CD4-positive, alpha-beta T cell treated with Interleukin-15 for 1 hour (primary cell): ENCODE data around the gene APOOL.

Experiments used
- DNase-seq: peaks from one replicate; pipeline ENCODE4 v3.0.0-alpha.2; 2020

The APOOL gene

GRCh38 chrX:85084770-85085393, 81.2 kb downstream of the APOOL start:
- DNase-seq, result no peak

GRCh38 chrX:85089321-85089840, 85.7 kb downstream of the APOOL start:
- no peak for DNase-seq

GRCh38 chrX:85107407-85107806, 103.7 kb downstream of the APOOL start:
- no peak for DNase-seq

- DNase-seq, result no peak
Observed at GRCh38 chrX:85108165-85108564, 104.5 kb downstream of the APOOL start.

DNA sequence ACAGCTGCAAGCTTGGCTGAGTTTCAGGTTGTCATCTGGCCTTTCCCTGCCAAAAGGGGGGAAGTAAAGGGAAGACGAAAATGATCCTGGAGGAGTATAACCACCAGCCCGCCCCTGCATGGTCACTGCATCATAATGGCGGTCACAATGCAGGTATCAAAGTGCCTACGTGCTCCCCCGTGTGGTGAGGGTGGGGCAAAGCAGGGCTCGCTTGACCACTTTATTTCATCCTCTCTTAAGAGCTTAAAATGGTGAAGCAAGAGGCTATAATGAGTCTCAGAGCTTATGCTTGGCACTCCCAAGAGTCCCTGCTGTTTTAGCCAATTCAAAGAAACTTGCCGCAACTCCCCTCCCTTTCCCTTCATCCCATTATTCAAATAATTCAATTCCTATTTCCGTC, 105.6 kb downstream of the APOOL start:
- no peak for DNase-seq

DNA sequence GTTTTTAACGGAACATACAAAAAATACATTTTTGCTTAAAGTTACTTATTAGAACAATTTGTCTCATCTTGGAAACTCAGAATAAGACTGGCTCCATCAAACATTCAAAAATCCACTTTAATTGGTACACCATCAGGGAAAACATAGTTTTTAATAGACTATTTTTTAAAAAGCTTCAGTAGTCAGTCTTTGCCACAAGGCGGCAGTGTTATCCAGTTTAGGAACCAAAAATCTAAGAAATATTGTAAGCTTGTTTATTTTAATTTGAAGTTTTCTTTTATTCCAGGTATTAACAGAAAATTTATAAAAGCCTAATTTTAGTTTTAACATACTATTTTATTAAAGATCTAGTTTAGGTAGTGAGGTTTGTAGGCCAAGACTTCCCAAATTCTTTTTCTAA, 107.7 kb downstream of the APOOL start:
- DNase-seq, result no peak

GRCh38 chrX:85112293-85112692, 108.6 kb downstream of the APOOL start:
- no peak for DNase-seq

GRCh38 chrX:85113746-85114145, 110.1 kb downstream of the APOOL start:
- no peak for DNase-seq

GRCh38 chrX:85114171-85114570, 110.5 kb downstream of the APOOL start:
- DNase-seq, result no peak

DNA sequence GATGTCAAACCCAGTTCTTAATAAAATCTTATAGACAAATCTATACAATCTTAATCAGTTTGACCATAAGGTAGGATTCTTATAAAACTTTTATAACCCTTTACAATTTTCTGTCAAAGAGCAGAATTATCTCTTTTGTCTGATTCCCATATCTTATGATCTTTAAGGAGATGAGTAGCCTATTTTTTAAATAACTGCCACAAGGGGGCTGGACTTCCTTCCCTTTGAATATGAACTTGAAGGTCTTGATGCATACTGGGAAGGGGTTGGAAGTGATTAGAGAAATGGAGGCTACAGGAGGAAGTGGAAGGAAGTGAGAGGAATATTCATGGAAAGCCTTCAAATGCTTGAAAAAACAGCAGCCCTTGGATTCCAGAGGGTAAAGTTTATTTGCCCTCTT, 111.1 kb downstream of the APOOL start:
- DNase-seq, result no peak

DNA sequence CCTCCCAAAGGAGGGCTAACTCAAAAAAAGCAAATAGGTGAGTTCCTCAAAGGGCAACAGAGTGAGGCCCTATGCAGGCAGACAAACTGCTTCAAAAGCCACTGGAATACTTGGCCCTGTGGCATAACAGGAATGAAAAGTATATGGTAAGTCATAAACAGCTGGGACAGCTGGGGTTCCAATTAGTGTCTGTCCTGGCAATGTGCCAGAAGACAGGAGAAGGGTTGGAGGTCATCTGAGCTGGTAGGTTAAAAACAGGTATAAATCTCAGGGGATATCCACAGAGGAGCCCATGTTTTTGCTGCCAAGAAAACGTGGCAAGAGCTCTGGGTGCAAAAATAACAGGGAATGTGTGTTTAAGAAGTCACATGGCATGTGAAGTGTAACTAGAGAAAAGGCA, 111.6 kb downstream of the APOOL start:
- DNase-seq, result no peak

DNA sequence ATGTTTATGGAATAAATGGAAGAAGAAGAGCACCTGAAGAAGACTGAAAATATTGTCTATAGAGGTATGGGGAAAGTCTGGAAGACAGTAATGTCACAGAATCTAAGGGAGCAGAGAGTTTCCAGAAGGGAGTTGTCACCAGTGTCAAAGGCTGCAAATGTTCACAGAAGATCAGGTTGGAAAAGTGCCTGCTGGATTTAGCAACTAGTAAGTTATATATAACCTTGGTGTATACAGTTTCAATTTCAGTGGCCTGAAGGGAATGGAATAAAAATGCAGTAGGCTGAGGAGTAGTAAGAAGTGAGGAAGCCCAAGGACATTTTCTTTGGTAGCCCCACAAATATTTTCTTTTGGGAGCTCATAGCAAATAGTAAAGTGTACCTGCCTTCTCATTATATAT, 132.7 kb downstream of the APOOL start:
- no peak for DNase-seq

- DNase-seq, result no peak
Observed at GRCh38 chrX:85139422-85139821, 135.7 kb downstream of the APOOL start.

- no peak for DNase-seq
Observed at GRCh38 chrX:85140964-85141363, 137.3 kb downstream of the APOOL start.
